ENCODE data around the gene USH2A. TPM values are rescaled to one million over a fixed set of nuclear protein-coding genes. Genes with fewer than 3 reads are reported as not detected.

Gene USH2A
- total RNA-seq, 1 donor from 2014 or later = not detected

DNA sequence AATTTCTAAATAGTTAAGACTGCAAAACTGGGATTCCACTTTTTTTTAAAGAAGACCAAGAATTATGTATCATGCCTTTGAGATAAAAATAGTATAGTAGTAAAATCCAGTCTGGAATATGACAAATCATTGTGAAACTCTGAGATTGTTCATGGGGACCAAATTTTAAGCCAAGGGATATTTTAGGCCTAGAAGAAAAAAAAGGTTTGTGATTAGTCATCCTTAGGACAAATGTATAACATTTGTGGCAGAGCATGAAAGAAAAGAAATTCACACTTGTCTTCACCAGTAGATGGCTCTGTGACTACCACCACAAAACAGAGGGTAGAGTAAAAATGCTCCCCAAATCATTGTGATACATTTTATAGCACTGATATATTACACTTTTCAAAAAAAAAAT is 630.1 kb downstream of the USH2A start:
- no peak for DNase-seq (ENCODE audit: low read depth)
- H3K4me3 ChIP-seq (ENCODE audit: low read depth, low read length) = no peak overlapping the region
- TF ChIP-seq, protein P1, sequence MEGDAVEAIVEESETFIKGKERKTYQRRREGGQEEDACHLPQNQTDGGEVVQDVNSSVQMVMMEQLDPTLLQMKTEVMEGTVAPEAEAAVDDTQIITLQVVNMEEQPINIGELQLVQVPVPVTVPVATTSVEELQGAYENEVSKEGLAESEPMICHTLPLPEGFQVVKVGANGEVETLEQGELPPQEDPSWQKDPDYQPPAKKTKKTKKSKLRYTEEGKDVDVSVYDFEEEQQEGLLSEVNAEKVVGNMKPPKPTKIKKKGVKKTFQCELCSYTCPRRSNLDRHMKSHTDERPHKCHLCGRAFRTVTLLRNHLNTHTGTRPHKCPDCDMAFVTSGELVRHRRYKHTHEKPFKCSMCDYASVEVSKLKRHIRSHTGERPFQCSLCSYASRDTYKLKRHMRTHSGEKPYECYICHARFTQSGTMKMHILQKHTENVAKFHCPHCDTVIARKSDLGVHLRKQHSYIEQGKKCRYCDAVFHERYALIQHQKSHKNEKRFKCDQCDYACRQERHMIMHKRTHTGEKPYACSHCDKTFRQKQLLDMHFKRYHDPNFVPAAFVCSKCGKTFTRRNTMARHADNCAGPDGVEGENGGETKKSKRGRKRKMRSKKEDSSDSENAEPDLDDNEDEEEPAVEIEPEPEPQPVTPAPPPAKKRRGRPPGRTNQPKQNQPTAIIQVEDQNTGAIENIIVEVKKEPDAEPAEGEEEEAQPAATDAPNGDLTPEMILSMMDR (conservative IDR thresholded peaks at IDR 0.05; ENCODE audit: low read depth, low read length) = peak; percentile 56

DNA sequence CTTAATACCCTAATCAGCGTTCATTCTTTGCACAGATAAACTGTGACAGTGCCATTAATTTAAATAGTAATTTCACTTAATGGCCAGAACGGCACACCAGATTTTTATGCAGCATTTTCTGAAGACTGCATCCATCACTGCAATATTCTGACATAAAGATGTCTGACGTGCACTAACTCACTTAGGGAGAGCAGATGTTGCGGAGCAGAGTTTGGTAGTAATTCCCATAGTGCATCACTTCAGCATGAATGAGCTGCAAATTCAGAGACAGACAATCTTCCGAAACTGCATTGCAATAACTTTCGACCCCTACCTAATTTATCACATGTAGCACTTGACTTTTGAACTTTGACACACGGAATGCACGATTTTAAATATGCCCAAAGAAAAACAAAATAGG is 630.8 kb downstream of the USH2A start:
- H3K4me3 ChIP-seq (ENCODE audit: low read depth, low read length) = no peak overlapping the region
- TF ChIP-seq, protein P1 (conservative IDR thresholded peaks at IDR 0.05; ENCODE audit: low read depth, low read length) = no peak

DNA sequence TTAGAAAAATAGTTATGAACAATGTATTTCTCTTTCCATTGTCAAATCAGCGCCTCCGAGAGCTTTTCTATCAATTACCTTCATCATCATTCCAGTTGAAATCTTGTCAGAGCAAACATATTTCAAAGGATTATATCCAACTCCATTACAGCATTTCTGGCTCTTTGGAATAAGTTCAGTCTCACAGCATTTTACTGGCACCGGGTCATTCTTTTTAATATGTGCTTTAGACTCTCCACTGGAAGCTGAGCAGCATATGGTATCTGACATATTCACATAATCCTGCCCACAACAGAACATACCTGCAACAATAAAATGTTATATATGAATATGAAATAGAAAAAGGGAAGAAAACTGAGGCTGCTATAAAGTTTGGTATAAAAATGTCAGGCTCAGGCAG is 633.3 kb downstream of the USH2A start:
- no peak overlapping the region for H3K4me3 ChIP-seq (ENCODE audit: low read depth, low read length)
- TF ChIP-seq, protein P1 (conservative IDR thresholded peaks at IDR 0.05; ENCODE audit: low read depth, low read length) = no peak
- DNase-seq (ENCODE audit: low read depth) = no peak

More for the DNA sequence above, 630.8 kb downstream of the USH2A start:
- DNase-seq (ENCODE audit: low read depth) = no peak

DNA sequence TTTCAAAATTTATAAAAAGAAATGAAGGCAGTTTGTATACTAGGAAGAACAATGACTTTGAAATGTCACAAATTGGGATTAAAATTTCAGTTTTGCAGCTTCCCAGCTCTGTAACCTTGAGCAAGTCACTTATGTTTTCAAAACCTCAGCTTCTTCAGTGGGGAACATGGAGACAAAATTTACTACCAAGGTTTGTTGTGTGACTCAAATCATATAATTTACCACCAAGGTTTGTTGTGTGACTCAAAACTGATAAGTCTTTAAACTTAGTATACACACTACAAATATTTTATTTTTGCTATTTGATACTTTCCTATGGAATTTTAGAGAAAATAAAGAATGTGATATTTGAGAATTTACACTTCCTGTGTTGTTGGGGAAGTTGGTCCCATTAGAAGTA is 636.3 kb downstream of the USH2A start:
- TF ChIP-seq, protein P1 (conservative IDR thresholded peaks at IDR 0.05; ENCODE audit: low read depth, low read length) = no peak
- H3K4me3 ChIP-seq (ENCODE audit: low read depth, low read length) = no peak overlapping the region
- DNase-seq (ENCODE audit: low read depth) = no peak

DNA sequence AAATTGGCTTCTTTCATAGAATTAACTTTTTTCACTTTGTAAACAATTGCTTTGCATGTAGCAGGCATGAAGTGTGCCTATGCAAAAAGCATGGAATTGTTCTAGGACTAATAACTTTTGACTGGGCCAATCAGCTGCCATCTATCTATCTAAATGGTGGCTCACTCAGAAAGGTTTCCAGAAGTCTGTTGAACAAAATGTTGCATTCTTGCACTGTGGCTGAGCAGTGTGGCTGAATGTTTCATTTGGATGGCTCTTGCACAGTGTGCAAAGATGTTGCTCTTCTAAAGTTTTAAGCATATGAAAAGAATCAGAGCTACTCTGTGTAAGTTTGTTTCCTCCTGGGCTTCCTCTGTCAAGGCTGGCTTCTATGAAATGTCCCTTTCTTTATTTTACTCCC is 642.6 kb downstream of the USH2A start:
- no peak overlapping the region for H3K4me3 ChIP-seq (ENCODE audit: low read depth, low read length)
- no peak for DNase-seq (ENCODE audit: low read depth)
- TF ChIP-seq, protein P1 (conservative IDR thresholded peaks at IDR 0.05; ENCODE audit: low read depth, low read length) = no peak

DNA sequence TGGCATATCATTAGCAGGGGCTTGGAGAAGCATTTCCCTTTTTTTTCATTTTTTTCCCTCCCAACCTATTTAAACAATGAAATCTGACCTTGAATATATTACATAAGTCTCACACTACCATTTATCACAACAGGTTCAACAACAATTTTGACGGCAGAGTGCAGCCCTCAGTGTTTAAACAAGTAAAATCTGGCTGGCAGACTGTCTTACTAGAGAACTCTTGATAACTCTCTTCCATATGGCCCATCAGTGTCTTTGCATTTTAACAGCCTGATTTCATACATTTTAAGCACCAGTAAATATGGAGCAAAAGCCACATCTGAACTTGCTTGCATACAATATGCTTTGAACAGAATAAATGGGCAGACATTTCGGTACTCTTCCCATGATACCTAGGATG is 643.1 kb downstream of the USH2A start:
- DNase-seq (ENCODE audit: low read depth) = no peak
- no peak overlapping the region for H3K4me3 ChIP-seq (ENCODE audit: low read depth, low read length)
- TF ChIP-seq, protein P1 (conservative IDR thresholded peaks at IDR 0.05; ENCODE audit: low read depth, low read length) = no peak

DNA sequence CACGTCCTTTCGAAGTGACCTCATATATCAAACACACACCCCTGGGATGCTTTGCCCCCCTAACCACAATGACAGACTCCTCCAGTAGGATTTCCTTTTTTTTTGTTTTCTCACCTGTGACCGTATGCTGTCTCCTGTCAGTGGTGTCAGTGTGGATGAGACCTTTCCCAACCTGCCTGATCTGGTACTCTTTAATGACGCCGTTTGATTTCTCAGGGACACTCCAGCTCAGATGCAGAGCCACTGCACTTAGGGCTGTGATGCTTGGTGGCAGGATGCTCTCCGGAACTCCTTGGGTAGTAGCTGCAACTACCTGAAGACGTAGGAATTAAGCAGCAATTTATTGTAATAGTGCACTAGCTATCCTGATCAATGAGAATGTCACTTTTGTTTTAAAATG is 643.5 kb downstream of the USH2A start:
- no peak overlapping the region for H3K4me3 ChIP-seq (ENCODE audit: low read depth, low read length)
- DNase-seq (ENCODE audit: low read depth) = no peak
- TF ChIP-seq, protein P1 (conservative IDR thresholded peaks at IDR 0.05; ENCODE audit: low read depth, low read length) = no peak

Measured in epithelial cell of proximal tubule (primary cell).